HEK293 (cell line): Measurements from ENCODE around the gene CHRM5.

Experiments
- CTCF ChIA-PET: fragments of 350-600 bp; formaldehyde crosslinking; extraction: SDS; loops from one replicate; lab custom pipeline; 2021; ENCODE audit warnings: antibody characterized with exemption; lab: Yijun Ruan, JAX
- POLR2A ChIA-PET: fragments of 300-600 bp; formaldehyde crosslinking; extraction: SDS; loops from one replicate; lab custom pipeline; 2020; ENCODE audit warnings: antibody characterized with exemption, inconsistent platforms; lab: Yijun Ruan, JAX
- H3K27ac ChIP-seq: fragments of 200-500 bp; sonication (Bioruptor generic); 2 replicates; pipeline ENCODE4 v1.5.1; 2014; ENCODE audit warnings: low read depth, low read length, control low read depth, inconsistent platforms; ENCODE audit errors: extremely low read depth
- H3K36me3 ChIP-seq, 2 experiments: fragments of 200-500 bp in 1 of 2; sonication (Bioruptor generic) in 1 of 2; 1 replicate in 1 of 2; 2 replicates in 1 of 2; pipeline ENCODE4 v1.5.1; 2014 to 2017; ENCODE audit warnings: inconsistent platforms in 2 of 2, low read length in 2 of 2; ENCODE audit not compliant: control insufficient read depth in 2 of 2, insufficient read depth in 1 of 2
- H3K4me1 ChIP-seq: fragments of 200-500 bp; sonication (Bioruptor generic); 2 replicates; pipeline ENCODE4 v1.5.1; 2014; ENCODE audit warnings: mild to moderate bottlenecking, low read length, inconsistent platforms; ENCODE audit not compliant: control insufficient read depth, insufficient read depth
- H3K4me3 ChIP-seq: 2 replicates; pipeline ENCODE4 v1.5.1; 2011; ENCODE audit warnings: low read depth, mild to moderate bottlenecking, control low read depth, low read length, moderate library complexity
- H3K9me3 ChIP-seq: fragments of 200-500 bp; sonication (Bioruptor generic); 2 replicates; pipeline ENCODE4 v1.5.1; 2014; ENCODE audit warnings: low read depth, low read length, inconsistent platforms; ENCODE audit not compliant: control insufficient read depth, insufficient read depth
- BCL11B ChIP-seq: fragments of 450-650 bp; formaldehyde crosslinking; IDR thresholded peaks from 2 replicates; pipeline ENCODE4 v1.5.1; 2016; ENCODE audit warnings: low read depth, missing biosample characterization, missing genetic modification characterization
- SP2 ChIP-seq: fragments of 450-650 bp; formaldehyde crosslinking; IDR thresholded peaks from 2 replicates; pipeline ENCODE4 v1.5.1; 2016; ENCODE audit warnings: missing biosample characterization, missing genetic modification characterization
- ZBTB10 ChIP-seq: fragments of 450-650 bp; formaldehyde crosslinking; IDR thresholded peaks from 2 replicates; pipeline ENCODE4 v1.5.1; 2016; ENCODE audit warnings: missing biosample characterization, missing genetic modification characterization
- ZBTB26 ChIP-seq: fragments of 450-650 bp; formaldehyde crosslinking; optimal IDR thresholded peaks from 2 replicates; pipeline ENCODE3; 2016; ENCODE audit warnings: missing biosample characterization, mild to moderate bottlenecking, missing genetic modification characterization
- ZBTB48 ChIP-seq: fragments of 450-650 bp; formaldehyde crosslinking; IDR thresholded peaks from 2 replicates; pipeline ENCODE4 v1.5.1; 2016; ENCODE audit warnings: missing biosample characterization, missing genetic modification characterization
- ZBTB49 ChIP-seq: fragments of 450-650 bp; formaldehyde crosslinking; IDR thresholded peaks from 2 replicates; pipeline ENCODE4 v1.5.1; 2016; ENCODE audit warnings: missing biosample characterization, missing genetic modification characterization, low read depth
- ZFP37 ChIP-seq: fragments of 450-650 bp; formaldehyde crosslinking; IDR thresholded peaks from 2 replicates; pipeline ENCODE4 v1.5.1; 2016; ENCODE audit warnings: missing biosample characterization, missing genetic modification characterization
- ZFP69B ChIP-seq: fragments of 450-650 bp; formaldehyde crosslinking; IDR thresholded peaks from 2 replicates; pipeline ENCODE4 v1.5.1; 2016; ENCODE audit warnings: missing biosample characterization, missing genetic modification characterization
- ZNF10 ChIP-seq: fragments of 450-650 bp; formaldehyde crosslinking; IDR thresholded peaks from 2 replicates; pipeline ENCODE4 v1.5.1; 2017; ENCODE audit warnings: missing biosample characterization, missing genetic modification characterization
- ZNF148 ChIP-seq: fragments of 450-650 bp; formaldehyde crosslinking; IDR thresholded peaks from 2 replicates; pipeline ENCODE4 v1.5.0; 2017; ENCODE audit warnings: missing biosample characterization, missing genetic modification characterization, borderline replicate concordance
- ZNF214 ChIP-seq: fragments of 450-650 bp; formaldehyde crosslinking; IDR thresholded peaks from 2 replicates; pipeline ENCODE4 v1.5.1; 2017; ENCODE audit warnings: missing biosample characterization, mild to moderate bottlenecking, missing genetic modification characterization, borderline replicate concordance
- ZNF26 ChIP-seq: fragments of 450-650 bp; formaldehyde crosslinking; IDR thresholded peaks from 2 replicates; pipeline ENCODE4 v1.5.1; 2016; ENCODE audit warnings: missing biosample characterization, missing genetic modification characterization
- ZNF394 ChIP-seq: fragments of 450-650 bp; formaldehyde crosslinking; IDR thresholded peaks from 2 replicates; pipeline ENCODE4 v1.5.1; 2016; ENCODE audit warnings: missing biosample characterization, missing genetic modification characterization, mild to moderate bottlenecking, moderate library complexity, borderline replicate concordance
- ZNF626 ChIP-seq: fragments of 450-650 bp; sonication (Bioruptor Pico); formaldehyde crosslinking; IDR thresholded peaks from 2 replicates; pipeline ENCODE4 v1.5.1; 2018; ENCODE audit warnings: missing biosample characterization, missing genetic modification characterization, inconsistent platforms
- ZNF677 ChIP-seq: fragments of 450-650 bp; IDR thresholded peaks from 2 replicates; pipeline ENCODE4 v1.5.0; 2018; ENCODE audit warnings: missing biosample characterization, mild to moderate bottlenecking, missing genetic modification characterization, moderate library complexity

The CHRM5 gene

GRCh38 chr15:33959844-33960548 lies 8.3 kb upstream of the CHRM5 start (continued):
- TF ChIP-seq ZNF26 (tag by site-specific recombination) (no peak), ZNF148 (tag by site-specific recombination) (no peak), ZBTB49 (tag by site-specific recombination) (no peak)

- CTCF ChIA-PET = interaction anchor here (1.4 kb wide), 1 partner anchor 34 kb away, joined by 8 read pairs; no protein-coding TSS in a partner anchor
- no peaks in the 10 kb centered on the region for H3K4me1 ChIP-seq
- TF ChIP-seq BCL11B (tag by site-specific recombination) = no peak
- TF ChIP-seq ZBTB10 = no peak
- TF ChIP-seq ZNF394 (tag by site-specific recombination) = no peak
- no peak for TF ChIP-seq ZFP69B (tag by site-specific recombination)
- no peak for TF ChIP-seq ZBTB48 (tag by site-specific recombination)
- no peak for TF ChIP-seq ZNF214 (tag by site-specific recombination)
- no peak for TF ChIP-seq ZNF626 (tag by site-specific recombination)
- TF ChIP-seq SP2 = no peak
- no peak for TF ChIP-seq ZNF10 (tag by site-specific recombination)
- no peak for TF ChIP-seq ZBTB26
- TF ChIP-seq ZNF677 (tag by site-specific recombination) = no peak
- TF ChIP-seq ZFP37 (tag by site-specific recombination) = no peak
- no peak overlapping the region for H3K4me3 ChIP-seq
- H3K36me3 ChIP-seq = no peaks in the 10 kb centered on the region
- H3K27ac ChIP-seq = no peak overlapping the region
- H3K9me3 ChIP-seq = no peaks in the 10 kb centered on the region
- POLR2A ChIA-PET = no interaction called here
These were observed 7.8 kb upstream of the CHRM5 start for GRCh38 chr15:33960549-33960935.
